Embryonic facial prominence (tissue), 1 donor: ENCODE data around the gene SCAMP2.

ENCODE experiments used
- DNase-seq: peaks from one replicate; pipeline ENCODE4 v3.0.0-alpha.2; 2016; ENCODE audit errors: extremely low spot score

SCAMP2 gene

GRCh38 chr15:74858369-74858740, 14.8 kb downstream of the SCAMP2 start:
- DNase-seq: no peak

GRCh38 chr15:74857671-74858368, 15.3 kb downstream of the SCAMP2 start:
- DNase-seq: no peak

GRCh38 chr15:74857082-74857655, 16.0 kb downstream of the SCAMP2 start:
- DNase-seq: no peak

- no peak for DNase-seq
These were observed 16.6 kb downstream of the SCAMP2 start for GRCh38 chr15:74856537-74856936.

GRCh38 chr15:74855857-74856256, 17.3 kb downstream of the SCAMP2 start:
- no peak for DNase-seq

GRCh38 chr15:74854453-74855022, 18.6 kb downstream of the SCAMP2 start:
- no peak for DNase-seq

GRCh38 chr15:74851960-74852359, 21.2 kb downstream of the SCAMP2 start:
- no peak for DNase-seq

GRCh38 chr15:74850393-74850792, 22.8 kb downstream of the SCAMP2 start:
- DNase-seq: no peak

GRCh38 chr15:74847432-74847831, 25.7 kb downstream of the SCAMP2 start:
- DNase-seq: no peak

GRCh38 chr15:74845581-74845980, 27.6 kb downstream of the SCAMP2 start:
- DNase-seq: no peak

GRCh38 chr15:74845208-74845568, 28.0 kb downstream of the SCAMP2 start:
- no peak for DNase-seq

- no peak for DNase-seq
These were observed 28.6 kb downstream of the SCAMP2 start for GRCh38 chr15:74844319-74845207.

GRCh38 chr15:74843891-74844299, 29.3 kb downstream of the SCAMP2 start:
- DNase-seq: no peak

- DNase-seq: no peak
These were observed 29.7 kb downstream of the SCAMP2 start for GRCh38 chr15:74843445-74843828.

GRCh38 chr15:74842581-74843444, 30.4 kb downstream of the SCAMP2 start, which contains the start of gene ULK3:
ULK3 (minus strand) TSS chr15:74843156; CDS start chr15:74843105, 51 bp downstream.
- DNase-seq: peak; percentile 71

GRCh38 chr15:74841891-74842373, 31.2 kb downstream of the SCAMP2 start:
- no peak for DNase-seq

GRCh38 chr15:74840851-74841775, 32.1 kb downstream of the SCAMP2 start:
- DNase-seq: no peak

- DNase-seq: no peak
These were observed 33.4 kb downstream of the SCAMP2 start for GRCh38 chr15:74839526-74840395.
